ENCODE results near the gene SEMA3C.

The SEMA3C gene

GRCh38 chr7:80827239-80827633 is 91.6 kb downstream of the SEMA3C start:
- DNase-seq (ENCODE audit: low read depth in 2 of 2, low spot score in 1 of 2), result no peak

DNA sequence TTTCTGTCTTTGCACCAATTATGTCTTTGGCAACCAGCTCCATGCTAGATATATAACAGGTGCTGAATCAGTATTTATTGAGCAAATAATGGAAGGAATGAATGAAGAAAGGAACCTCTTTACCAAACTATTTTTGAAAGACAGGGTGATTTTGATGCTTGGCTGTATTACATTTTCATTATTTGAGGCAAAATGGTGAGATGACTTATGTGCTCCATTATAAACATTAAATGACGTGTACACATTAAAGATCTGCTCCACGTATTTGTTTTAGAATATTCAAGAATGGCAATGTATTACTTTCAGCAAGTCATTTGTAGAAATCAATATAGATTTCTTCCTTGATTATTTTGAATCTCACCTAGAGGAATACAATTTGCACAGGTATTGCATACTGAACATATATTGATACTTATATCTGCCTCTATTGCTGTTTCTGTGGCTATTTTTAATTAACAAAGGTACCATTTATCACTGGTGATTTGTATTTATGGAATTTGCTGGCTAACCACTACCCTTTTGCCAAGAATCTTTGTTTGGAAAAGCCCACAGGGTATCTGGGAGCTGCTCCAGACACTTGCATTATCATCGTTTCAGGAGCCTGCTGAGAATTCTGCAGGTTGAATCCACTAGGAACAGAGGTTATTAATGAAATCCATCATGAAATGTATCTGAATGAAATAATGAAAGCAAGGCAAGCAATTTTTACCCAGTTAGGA is 92.2 kb downstream of the SEMA3C start:
- no peak for DNase-seq (ENCODE audit: low read depth in 2 of 2, low spot score in 1 of 2)

- DNase-seq (ENCODE audit: low read depth in 2 of 2, low spot score in 1 of 2), result no peak
Observed at GRCh38 chr7:80825499-80825898, 93.4 kb downstream of the SEMA3C start.

GRCh38 chr7:80824253-80824652 is 94.6 kb downstream of the SEMA3C start:
- DNase-seq (ENCODE audit: low read depth in 2 of 2, low spot score in 1 of 2), result no peak

DNA sequence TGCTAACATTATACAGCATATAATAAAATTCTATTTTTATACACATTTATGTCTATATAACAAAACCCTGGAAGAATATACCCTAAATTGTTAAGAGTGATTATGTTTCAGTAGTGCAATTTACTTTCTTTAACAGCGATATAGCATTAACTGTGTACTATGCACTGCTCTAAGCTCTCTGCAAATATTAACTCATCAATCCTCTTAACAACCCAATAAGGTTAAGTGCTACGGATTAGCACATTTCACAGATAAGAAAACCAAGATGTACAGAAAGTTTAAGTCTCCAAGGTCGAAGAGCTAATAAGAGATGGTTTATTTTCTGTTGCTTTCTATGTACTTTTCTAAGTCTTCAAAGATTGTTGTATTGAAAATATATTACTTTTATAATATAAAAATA is 95.8 kb downstream of the SEMA3C start:
- no peak for DNase-seq (ENCODE audit: low read depth in 2 of 2, low spot score in 1 of 2)

DNA sequence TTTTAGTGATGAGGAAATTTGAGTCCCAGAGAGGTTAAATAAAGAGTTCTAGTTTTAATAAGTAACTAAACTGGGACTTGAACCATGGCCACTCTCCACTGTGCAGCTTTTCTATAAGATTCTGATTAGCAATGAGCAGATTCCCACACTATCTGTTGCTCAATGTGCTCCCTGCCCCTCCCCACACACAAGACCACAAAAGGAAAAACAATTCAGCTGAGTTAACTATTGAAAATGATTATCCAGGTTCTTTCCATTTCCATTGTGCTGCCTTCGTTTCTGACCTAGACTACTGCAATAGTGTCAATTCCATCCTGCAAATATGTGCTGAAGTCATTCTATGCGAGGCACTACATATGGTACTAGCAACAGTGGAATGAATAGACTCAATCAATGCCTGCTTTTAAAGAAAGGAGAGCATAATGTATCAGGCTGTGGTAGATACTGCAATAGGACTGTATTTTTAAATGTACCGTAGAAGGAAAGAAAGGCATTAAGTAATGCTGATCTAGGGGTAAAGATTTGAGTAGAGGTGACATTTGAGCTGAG is 97.0 kb downstream of the SEMA3C start:
- no peak for DNase-seq (ENCODE audit: low read depth in 2 of 2, low spot score in 1 of 2)

DNA sequence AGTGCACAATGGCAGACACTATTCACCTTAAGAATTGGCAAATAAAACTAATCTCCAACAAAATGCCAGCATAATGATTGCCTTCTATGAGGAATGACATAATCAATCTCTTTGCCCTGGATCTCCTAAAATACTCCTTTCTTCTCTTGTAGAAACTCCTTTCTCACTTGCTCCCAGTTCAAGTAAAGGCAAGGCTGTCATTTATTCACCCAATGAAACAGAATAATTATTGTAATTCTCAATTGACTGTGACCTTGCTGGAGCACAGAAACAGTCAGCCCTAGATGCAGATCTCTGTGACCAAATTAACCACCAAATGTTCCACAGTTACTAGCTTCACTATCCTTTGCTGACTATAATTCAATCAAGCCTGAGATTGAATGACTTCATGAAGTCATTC is 99.3 kb downstream of the SEMA3C start:
- DNase-seq (ENCODE audit: low read depth in 2 of 2, low spot score in 1 of 2), result no peak

- DNase-seq (ENCODE audit: low read depth in 2 of 2, low spot score in 1 of 2), result no peak
Observed at GRCh38 chr7:80818181-80818580, 100.7 kb downstream of the SEMA3C start.

DNA sequence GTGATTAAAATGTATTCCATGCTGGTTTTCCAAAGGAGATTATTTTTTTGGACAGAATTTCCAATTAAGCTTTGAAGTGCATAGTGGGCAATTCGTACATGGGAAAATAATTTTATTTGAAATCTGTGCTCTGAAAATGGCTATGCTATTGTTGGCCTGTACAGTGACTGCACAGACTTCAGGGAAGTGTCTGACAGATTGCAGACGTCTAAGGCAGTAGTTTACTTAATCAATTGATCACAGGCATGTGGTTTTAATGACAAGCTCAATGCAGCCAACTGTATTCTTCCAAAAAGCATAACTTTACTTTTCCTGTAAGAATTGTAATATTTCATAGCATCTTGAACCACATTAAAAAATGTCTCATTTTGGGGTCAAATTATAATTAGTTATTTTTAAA is 102.0 kb downstream of the SEMA3C start:
- DNase-seq (ENCODE audit: low read depth in 2 of 2, low spot score in 1 of 2), result no peak

GRCh38 chr7:80815733-80816132 is 103.1 kb downstream of the SEMA3C start:
- DNase-seq (ENCODE audit: low read depth in 2 of 2, low spot score in 1 of 2), result no peak

DNA sequence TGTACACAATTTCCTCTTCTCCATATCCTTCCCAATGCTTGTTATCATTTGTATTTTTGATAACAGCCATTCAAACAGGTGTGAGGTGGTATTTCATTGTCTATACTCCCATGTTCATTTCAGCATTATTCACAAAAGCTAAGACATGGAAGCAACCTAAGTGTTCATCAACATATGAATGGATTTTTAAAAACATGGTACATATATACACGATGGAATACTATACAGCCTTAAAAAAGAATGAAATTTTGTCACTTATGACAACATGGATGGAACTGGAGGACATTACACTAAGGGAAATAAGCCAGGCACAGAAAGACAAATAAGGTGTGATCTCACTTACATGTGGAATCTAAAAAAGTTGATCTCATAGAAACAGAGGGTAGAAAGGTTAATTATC is 109.3 kb downstream of the SEMA3C start:
- no peak for DNase-seq (ENCODE audit: low read depth in 2 of 2, low spot score in 1 of 2)

- DNase-seq (ENCODE audit: low read depth in 2 of 2, low spot score in 1 of 2), result no peak
Observed at GRCh38 chr7:80807166-80807900, 111.5 kb downstream of the SEMA3C start.

- no peak for DNase-seq (ENCODE audit: low read depth in 2 of 2, low spot score in 1 of 2)
Observed at GRCh38 chr7:80806663-80807062, 112.2 kb downstream of the SEMA3C start.

- no peak for DNase-seq (ENCODE audit: low read depth in 2 of 2, low spot score in 1 of 2)
Observed at GRCh38 chr7:80804589-80804988, 114.3 kb downstream of the SEMA3C start.

GRCh38 chr7:80802527-80802926 is 116.3 kb downstream of the SEMA3C start:
- no peak for DNase-seq (ENCODE audit: low read depth in 2 of 2, low spot score in 1 of 2)

DNA sequence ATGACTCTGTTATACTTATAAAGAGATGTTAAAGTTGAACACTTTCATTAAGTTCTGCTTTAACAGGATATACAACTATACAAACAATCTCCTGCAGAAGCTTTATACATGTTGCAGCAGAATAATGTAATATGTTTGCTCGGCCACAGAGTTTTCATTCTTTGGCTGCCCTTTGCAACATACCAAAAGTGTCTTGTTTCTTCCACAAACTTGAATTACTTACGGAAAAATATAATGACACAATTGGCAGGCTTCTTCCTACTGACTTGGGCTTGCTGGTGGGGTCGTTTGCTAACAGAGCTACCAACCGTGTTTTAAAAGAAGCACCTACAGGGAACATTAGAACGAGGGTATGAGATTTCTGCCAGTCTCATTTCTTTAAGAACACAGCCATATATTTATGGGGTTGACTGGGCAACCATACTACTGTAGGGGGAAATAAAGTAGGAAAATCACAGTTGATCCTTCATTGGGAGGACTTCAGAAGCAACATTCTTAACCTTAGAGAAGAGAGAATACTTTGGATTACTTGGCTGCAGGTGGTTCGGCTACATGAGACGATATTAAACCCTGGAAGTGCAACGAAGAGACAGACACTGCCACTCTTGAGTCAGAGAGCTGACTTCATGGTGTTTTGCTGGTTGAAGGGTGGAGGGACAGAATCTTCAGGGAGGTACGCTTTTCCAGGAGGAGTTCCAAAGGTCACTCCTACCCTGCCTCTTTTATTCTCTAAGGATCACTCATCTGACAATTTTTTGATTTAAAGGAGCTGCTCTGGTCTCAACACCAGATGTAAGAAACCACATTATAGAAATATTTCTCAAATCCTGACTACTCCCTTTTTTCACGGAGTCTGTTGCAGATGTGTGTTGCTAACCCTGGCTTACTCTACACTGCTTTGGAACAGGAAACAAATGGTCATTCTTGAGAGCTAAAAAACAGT is 123.9 kb downstream of the SEMA3C start:
- DNase-seq (ENCODE audit: low read depth in 2 of 2, low spot score in 1 of 2), result no peak

GRCh38 chr7:80791509-80791929 is 127.3 kb downstream of the SEMA3C start:
- DNase-seq (ENCODE audit: low read depth in 2 of 2, low spot score in 1 of 2), result no peak

- no peak for DNase-seq (ENCODE audit: low read depth in 2 of 2, low spot score in 1 of 2)
Observed at GRCh38 chr7:80790877-80791276, 128.0 kb downstream of the SEMA3C start.

- DNase-seq (ENCODE audit: low read depth in 2 of 2, low spot score in 1 of 2), result no peak
Observed at GRCh38 chr7:80787721-80788120, 131.1 kb downstream of the SEMA3C start.

DNA sequence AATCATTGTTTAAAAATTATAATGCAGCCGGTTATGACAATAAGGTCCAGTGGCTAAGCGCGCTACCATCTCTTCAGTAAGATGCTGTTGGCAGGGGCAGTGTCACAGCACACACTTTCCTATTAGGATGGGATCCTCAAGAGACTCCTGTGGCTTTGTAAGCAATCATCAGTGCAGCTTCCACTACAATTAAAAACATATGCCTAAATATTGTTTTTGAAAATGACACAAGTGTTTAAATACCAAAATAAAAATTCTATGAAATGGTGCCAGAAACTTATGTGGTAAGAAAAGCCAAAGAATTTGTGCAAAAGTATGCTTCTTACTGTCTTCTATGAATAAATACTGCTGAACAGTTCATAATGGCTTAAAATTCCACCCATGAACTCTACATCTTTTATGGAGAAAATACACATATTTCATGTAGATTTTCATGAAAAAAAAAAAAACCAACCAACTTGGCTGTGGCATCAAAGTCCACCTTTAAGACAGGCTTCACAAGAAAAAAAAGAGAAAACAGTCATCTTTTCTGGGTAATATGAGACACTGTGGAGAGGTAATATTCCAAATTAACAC is 132.8 kb downstream of the SEMA3C start:
- no peak for DNase-seq (ENCODE audit: low read depth in 2 of 2, low spot score in 1 of 2)

DNA sequence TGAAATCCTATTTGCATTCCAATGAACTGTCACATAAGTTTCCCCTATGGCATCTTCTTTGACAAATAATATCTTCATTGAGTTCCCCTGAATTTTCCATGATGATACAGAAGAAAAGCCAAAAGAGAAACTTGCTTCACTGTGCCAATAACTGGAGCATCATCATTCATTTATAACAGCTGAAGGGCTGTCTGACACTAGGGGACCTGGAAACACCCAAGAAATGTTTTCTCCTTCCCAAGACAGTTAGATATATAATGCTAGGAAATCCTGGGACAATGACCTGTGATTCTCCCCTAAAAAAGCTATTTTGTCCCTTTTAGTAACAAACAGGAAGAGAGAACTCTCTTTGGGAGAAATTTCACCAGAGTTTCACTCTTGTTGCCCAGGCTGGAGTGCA is 133.6 kb downstream of the SEMA3C start:
- no peak for DNase-seq (ENCODE audit: low read depth in 2 of 2, low spot score in 1 of 2)
